ENCODE data around the gene SLC9A4.

- TF ChIP-seq EZH2phosphoT487 (IDR thresholded peaks at IDR 0.05; ENCODE audit: borderline replicate concordance, low read depth, low read length) (no peak), CTCF (conservative IDR thresholded peaks at IDR 0.05; ENCODE audit: low read length) (no peak)
These were observed 45.8 kb upstream of the SLC9A4 start for GRCh38 chr2:102427249-102427648.
